HUES48 (cell line): Measurements from ENCODE around the gene ELP4.
"Not testable (repeated sequence)": the region's sequence is repeated elsewhere in the genome, so short reads cannot be mapped to it uniquely, and the experiment has no call there.

Experiments
- H3K27ac ChIP-seq: one replicate; pipeline ENCODE4 v1.7.0; 2013; ENCODE audit warnings: low read depth, low read length, inconsistent platforms
- H3K27me3 ChIP-seq: 2 replicates; pipeline ENCODE4 v1.6.1; 2013; ENCODE audit warnings: mild to moderate bottlenecking, low read length; ENCODE audit not compliant: control insufficient read depth, insufficient read depth
- H3K36me3 ChIP-seq: 2 replicates; pipeline ENCODE4 v1.6.1; 2013; ENCODE audit warnings: low read length; ENCODE audit not compliant: control insufficient read depth, insufficient read depth
- H3K4me1 ChIP-seq: 2 replicates; pipeline ENCODE4 v1.6.1; 2013; ENCODE audit warnings: mild to moderate bottlenecking, low read length; ENCODE audit not compliant: control insufficient read depth, insufficient read depth
- H3K4me3 ChIP-seq: 2 replicates; pipeline ENCODE4 v1.5.1; 2013; ENCODE audit warnings: mild to moderate bottlenecking, low read depth, low read length
- H3K9ac ChIP-seq: 2 replicates; pipeline ENCODE4 v1.6.1; 2013; ENCODE audit warnings: mild to moderate bottlenecking, low read depth, low read length, moderate library complexity
- H3K9me3 ChIP-seq: 2 replicates; pipeline ENCODE4 v1.6.1; 2013; ENCODE audit warnings: low read length; ENCODE audit not compliant: control insufficient read depth, insufficient read depth

Gene ELP4

DNA sequence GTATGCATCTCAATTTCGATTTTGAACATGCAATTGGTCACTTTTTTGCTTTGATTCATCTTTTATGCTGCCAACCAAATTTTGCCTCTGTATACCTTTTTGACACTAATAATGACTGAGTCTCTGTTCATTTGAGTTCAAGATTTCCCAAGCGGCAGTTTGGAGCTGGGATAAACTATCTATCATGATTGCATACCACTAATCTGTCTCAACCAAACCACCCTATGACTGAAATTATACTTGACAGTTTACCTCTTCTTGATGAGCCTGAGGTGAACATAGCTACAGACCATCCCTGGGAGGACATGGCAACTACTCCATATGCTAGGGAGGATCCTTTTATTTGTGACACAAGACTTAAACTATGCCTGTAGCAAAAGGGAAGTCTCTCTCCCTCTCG is 155.4 kb downstream of the ELP4 start:
- Histone ChIP-seq H3K4me3 (no peak overlapping the region), H3K9me3 (no peaks in the 10 kb centered on the region), H3K27me3 (no peaks in the 10 kb centered on the region), H3K9ac (no peak overlapping the region), H3K4me1 (peaks cover 13% of the 10 kb centered on the region), H3K36me3 (no peaks in the 10 kb centered on the region), H3K27ac (no peak overlapping the region)

DNA sequence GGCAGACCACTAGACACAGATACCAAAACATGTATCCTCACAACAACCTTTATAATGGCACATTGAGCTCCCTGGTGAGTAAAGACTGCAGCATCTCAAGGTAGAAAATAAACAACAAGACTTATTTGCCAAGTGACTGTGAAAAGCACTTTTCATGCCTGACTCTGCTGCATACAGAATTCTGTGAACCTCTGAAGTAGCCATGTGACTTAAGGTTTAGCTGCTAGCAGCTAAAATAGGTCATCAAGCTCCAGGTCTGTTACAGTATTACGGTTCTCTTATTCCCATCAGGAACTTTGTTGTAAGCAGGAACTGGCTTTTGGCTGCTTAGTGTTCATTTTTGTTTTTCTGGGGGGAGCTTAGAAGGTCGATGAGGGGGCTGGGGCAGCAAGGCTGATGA is 162.1 kb downstream of the ELP4 start:
- Histone ChIP-seq H3K9me3 (no peaks in the 10 kb centered on the region), H3K27me3 (no peaks in the 10 kb centered on the region), H3K36me3 (no peaks in the 10 kb centered on the region), H3K27ac (no peak overlapping the region), H3K4me1 (no peaks in the 10 kb centered on the region), H3K4me3 (no peak overlapping the region), H3K9ac (no peak overlapping the region)

DNA sequence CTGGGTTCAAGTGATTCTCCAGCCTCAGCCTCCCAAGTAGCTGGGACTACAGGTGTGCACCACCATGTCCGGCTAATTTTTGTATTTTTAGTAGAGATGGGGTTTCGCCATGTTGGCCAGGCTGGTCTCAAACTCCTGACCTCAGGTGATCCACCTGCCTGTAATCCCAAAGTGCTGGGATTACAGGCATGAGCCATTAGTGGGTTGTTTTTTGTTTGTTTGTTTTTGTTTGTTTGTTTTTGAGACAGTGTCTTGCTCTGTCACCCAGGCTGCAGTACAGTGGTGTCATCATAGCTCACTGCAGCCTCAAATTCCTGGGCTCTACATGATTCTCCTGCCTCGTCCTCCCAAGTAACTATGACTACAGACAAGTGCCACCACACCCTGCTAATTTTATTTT is 163.5 kb downstream of the ELP4 start:
- not testable (repeated sequence) for H3K4me1 ChIP-seq, H3K27me3 ChIP-seq, H3K9ac ChIP-seq, H3K9me3 ChIP-seq, H3K4me3 ChIP-seq, H3K36me3 ChIP-seq, H3K27ac ChIP-seq

DNA sequence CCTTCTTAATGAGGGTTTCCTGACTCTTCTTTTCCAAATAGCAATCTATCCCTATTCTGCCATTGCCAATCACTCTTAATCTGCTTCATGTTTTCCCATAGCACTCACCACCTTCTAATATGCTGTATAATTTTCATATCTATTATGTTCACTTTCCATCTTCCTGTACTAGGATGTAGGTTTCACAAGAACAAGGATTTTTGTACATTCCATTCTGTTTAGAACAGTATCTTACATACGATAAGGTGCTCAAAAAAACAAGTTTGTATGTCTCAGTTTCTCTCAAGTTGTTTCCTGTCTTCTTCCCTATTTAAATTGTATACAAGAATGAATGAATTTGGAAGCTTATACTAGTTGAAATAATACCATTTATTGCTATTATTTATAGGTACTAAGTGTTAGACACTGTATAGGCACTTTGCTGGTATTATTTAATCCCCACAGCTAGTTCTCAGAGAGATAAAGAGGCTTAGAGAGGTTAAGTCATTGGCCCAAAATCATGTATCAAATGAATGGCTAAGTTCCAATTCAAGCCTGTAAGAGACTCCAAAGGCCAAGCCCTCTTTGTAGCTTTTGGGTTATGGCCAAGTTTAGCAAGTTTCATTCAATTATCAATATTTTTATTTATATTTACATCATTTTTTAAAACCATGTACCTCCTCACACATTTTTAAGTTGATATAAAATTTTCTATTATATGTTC is 166.9 kb downstream of the ELP4 start:
- no peaks in the 10 kb centered on the region for H3K9me3 ChIP-seq
- no peaks in the 10 kb centered on the region for H3K27me3 ChIP-seq
- H3K9ac ChIP-seq = no peak overlapping the region
- H3K4me1 ChIP-seq = no peaks in the 10 kb centered on the region
- no peak overlapping the region for H3K4me3 ChIP-seq
- no peak overlapping the region for H3K27ac ChIP-seq
- no peaks in the 10 kb centered on the region for H3K36me3 ChIP-seq

DNA sequence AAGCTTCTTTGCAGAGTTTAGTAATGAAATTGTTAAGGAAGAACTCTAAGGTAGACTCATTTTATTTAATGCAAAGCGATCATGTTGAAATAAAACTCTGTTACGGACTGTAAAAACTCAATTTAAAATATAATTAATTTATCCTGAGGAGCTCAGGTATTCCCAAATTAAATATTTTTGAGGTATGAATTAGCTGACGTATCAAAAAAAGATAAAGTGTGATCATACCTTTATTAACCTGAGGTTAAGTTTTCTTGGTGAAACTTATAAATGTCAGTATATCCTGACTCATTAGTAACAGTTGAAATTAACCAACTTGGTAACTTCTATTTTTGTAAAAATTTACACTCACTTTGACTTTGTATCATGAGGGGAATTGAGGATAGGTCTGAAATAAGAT is 171.2 kb downstream of the ELP4 start:
- H3K27me3 ChIP-seq = no peaks in the 10 kb centered on the region
- no peak overlapping the region for H3K4me3 ChIP-seq
- no peak overlapping the region for H3K27ac ChIP-seq
- H3K4me1 ChIP-seq = peaks cover 8% of the 10 kb centered on the region
- H3K9me3 ChIP-seq = no peaks in the 10 kb centered on the region
- H3K36me3 ChIP-seq = no peaks in the 10 kb centered on the region
- no peak overlapping the region for H3K9ac ChIP-seq

DNA sequence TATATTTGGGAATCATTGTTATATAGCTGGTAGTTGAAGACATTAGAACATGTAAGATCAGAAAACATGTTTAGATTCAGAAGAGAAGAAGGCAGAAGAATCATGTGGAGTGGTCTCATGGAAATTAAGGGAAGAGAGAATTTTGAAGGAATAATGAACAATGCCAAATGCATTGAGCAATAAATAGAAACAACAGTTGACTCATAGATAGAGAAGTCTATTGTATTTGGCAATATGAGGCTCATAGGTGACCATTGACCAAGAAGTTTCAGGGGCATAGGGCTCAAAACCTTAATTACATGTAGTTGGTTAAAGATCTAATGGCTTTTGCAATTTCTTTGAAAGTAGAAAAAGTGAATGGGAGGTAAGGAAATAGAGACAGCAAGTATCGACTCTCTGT is 177.7 kb downstream of the ELP4 start:
- Histone ChIP-seq H3K27me3 (no peaks in the 10 kb centered on the region), H3K9me3 (no peaks in the 10 kb centered on the region), H3K4me1 (peaks cover 4% of the 10 kb centered on the region), H3K27ac (no peak overlapping the region), H3K36me3 (no peaks in the 10 kb centered on the region), H3K4me3 (no peak overlapping the region), H3K9ac (no peak overlapping the region)

DNA sequence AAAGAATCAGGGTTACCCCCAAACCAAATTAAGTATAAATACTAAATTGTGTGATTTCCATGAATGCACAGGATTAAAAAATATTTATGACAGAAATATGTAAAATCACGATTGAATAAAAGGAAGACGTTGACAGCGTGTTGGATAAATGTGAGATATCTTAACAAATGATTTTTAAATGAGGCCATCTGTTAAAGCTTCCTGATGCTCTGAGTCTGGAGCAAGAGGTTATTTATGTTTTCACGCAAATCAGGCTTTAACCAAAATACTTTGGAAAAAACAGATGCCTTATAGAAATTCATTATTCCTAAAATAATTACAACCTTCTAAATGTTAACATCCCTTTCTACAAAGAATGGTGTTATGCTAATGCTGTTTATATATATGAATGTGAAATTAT is 178.3 kb downstream of the ELP4 start:
- Histone ChIP-seq H3K27ac (no peak overlapping the region), H3K4me3 (no peak overlapping the region), H3K9ac (no peak overlapping the region), H3K9me3 (no peaks in the 10 kb centered on the region), H3K4me1 (no peaks in the 10 kb centered on the region), H3K27me3 (no peaks in the 10 kb centered on the region), H3K36me3 (no peaks in the 10 kb centered on the region)

DNA sequence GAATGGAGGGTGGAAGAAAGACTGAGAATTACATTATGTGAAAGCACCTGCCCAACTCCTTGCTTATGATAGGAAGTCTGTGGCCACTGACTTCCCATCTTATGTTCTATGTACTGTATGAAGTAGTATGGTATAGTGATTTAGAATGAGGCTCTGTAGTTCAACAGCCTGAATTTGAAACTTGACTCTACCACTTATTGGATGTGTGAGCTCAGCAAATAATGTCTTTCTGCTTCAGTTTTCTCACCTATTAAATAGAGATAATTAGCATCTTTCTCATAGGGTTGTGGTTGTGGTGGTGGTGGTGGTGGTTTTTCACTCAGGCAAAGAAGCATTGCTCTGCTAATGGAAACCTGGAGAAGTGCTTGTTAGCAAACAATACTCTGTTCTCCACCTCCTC is 180.0 kb downstream of the ELP4 start:
- no peak overlapping the region for H3K27ac ChIP-seq
- H3K27me3 ChIP-seq = no peaks in the 10 kb centered on the region
- H3K4me3 ChIP-seq = no peak overlapping the region
- H3K4me1 ChIP-seq = no peaks in the 10 kb centered on the region
- H3K9me3 ChIP-seq = no peaks in the 10 kb centered on the region
- no peak overlapping the region for H3K9ac ChIP-seq
- no peaks in the 10 kb centered on the region for H3K36me3 ChIP-seq

DNA sequence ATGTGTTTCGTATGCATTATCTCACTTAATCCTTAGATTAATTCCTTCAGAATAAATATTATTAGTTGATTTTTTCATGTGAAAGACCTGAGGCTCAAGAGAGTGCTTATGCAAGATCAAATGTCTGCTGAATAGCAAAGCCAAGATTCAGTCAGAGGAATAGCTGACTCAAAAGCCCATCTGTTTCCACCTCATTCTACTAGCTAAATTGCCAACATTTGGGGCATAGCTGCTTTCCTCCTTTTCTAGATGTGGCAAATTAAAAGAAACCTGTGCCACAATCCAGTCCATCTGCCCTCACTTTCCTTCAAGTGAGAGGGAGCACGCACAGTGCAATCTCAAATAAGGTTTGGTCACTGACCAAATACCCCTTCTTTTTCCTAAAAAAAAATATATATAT is 180.5 kb downstream of the ELP4 start:
- no peak overlapping the region for H3K4me3 ChIP-seq
- no peak overlapping the region for H3K27ac ChIP-seq
- H3K36me3 ChIP-seq = no peaks in the 10 kb centered on the region
- no peaks in the 10 kb centered on the region for H3K4me1 ChIP-seq
- no peaks in the 10 kb centered on the region for H3K9me3 ChIP-seq
- H3K9ac ChIP-seq = no peak overlapping the region
- H3K27me3 ChIP-seq = no peaks in the 10 kb centered on the region

DNA sequence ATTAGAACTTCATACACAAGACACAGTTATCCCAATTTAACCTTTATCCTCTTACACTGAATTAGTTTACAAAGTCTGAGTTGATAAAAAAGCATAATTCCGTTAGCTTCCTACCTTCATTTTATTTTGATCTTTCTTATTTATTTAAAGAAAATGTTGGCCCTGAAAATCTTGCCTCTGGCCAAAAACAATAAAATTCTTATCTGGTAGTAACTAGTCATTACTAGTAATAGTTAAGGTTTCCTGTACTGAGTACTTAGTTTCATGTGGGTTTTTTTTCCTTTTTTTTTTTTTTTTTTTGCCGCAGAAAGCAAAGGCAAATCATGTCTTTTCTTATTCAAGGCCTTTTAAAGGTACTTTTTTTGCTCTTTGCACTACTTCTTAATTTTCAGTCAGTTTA is 180.9 kb downstream of the ELP4 start:
- Histone ChIP-seq H3K27ac (no peak overlapping the region), H3K9ac (no peak overlapping the region), H3K4me1 (no peaks in the 10 kb centered on the region), H3K27me3 (no peaks in the 10 kb centered on the region), H3K9me3 (no peaks in the 10 kb centered on the region), H3K4me3 (no peak overlapping the region), H3K36me3 (no peaks in the 10 kb centered on the region)

DNA sequence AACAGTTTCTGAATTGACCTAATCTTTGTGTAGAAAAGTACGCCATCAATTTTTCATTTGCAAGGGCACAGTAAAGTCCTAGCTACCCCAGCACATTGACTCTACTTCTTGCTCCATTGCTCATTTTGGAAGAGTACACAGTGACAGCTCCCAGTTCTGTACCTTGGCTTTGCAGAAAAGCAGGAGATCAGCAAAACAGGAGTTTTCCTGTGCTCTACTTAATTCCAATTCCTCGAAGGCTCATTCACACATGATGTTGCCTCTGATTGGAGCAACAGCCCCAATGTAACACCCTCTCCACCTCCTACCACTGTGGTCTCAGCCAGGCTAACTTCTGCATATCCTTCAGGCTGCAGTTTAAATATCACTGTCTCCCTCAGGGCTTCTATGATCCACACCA is 182.9 kb downstream of the ELP4 start:
- Histone ChIP-seq H3K4me3 (no peak overlapping the region), H3K4me1 (no peaks in the 10 kb centered on the region), H3K9me3 (no peaks in the 10 kb centered on the region), H3K36me3 (no peaks in the 10 kb centered on the region), H3K27me3 (no peaks in the 10 kb centered on the region), H3K27ac (no peak overlapping the region), H3K9ac (no peak overlapping the region)

DNA sequence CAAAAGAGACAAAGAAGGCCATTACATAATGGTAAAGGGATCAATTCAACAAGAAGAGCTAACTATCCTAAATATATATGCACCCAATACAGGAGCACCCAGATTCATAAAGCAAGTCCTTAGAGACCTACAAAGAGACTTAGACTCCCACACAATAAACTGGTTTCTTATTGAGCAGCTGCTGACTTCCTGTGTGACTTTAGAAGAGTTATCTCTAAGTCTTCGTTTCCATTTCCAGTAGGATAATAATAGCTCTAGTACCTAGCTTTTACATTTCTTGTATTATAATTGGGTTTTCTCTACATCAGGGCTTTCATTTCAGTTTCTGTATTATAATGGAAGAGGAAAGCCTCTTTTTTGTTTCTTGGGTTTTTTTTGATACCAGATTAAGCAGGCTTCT is 187.5 kb downstream of the ELP4 start:
- H3K9ac ChIP-seq, H3K9me3 ChIP-seq, H3K4me3 ChIP-seq, H3K27ac ChIP-seq, H3K27me3 ChIP-seq, H3K36me3 ChIP-seq, H3K4me1 ChIP-seq: not testable (repeated sequence)
